Heart right ventricle (tissue), 16 donors: ENCODE measurements around the gene EIF6. TPM values are rescaled to one million over a fixed set of nuclear protein-coding genes. Genes with fewer than 3 reads are reported as not detected.

ENCODE experiments used
- ATAC-seq, 8 donors: fragments of 200-7000 bp; cut with Tn5 transposase; one replicate each; pipeline ENCODE4 v1.9.1; 2020; ENCODE audit warnings: mild to moderate bottlenecking in 8 of 8, moderate library complexity in 8 of 8, moderate number of reproducible peaks in 1 of 8
- DNase-seq, 2 donors: peaks; one replicate each; pipeline ENCODE4 v3.0.0-alpha.2; 2020
- H3K27ac ChIP-seq, 10 donors: fragments of 200-600 bp; sonication (generic) in 2 of 10; one replicate each; pipeline versions ENCODE4 v1.5.0 to v1.8.0; 2020 to 2022; ENCODE audit warnings: mild to moderate bottlenecking in 3 of 10
- H3K27me3 ChIP-seq, 7 donors: fragments of 200-600 bp; one replicate each; pipeline ENCODE4 v1.8.0; 2021 to 2022; ENCODE audit warnings: mild to moderate bottlenecking in 2 of 7
- H3K36me3 ChIP-seq, 9 donors: fragments of 200-600 bp; sonication (generic) in 1 of 9; one replicate each; pipeline versions ENCODE4 v1.5.0 to v1.8.0; 2020 to 2022; ENCODE audit warnings: mild to moderate bottlenecking in 2 of 9
- H3K4me1 ChIP-seq, 9 donors: fragments of 200-600 bp; sonication (generic) in 1 of 9; one replicate each; pipeline versions ENCODE4 v1.5.0 to v1.8.0; 2020 to 2022; ENCODE audit warnings: mild to moderate bottlenecking in 4 of 9
- H3K4me3 ChIP-seq, 10 donors: fragments of 200-600 bp; sonication (generic) in 2 of 10; one replicate each; pipeline versions ENCODE4 v1.5.0 to v1.8.0; 2020 to 2022; ENCODE audit warnings: mild to moderate bottlenecking in 7 of 10, moderate library complexity in 2 of 10
- H3K9me3 ChIP-seq, 11 donors: fragments of 200-600 bp in 10 of 11; sonication (generic) in 2 of 11; one replicate each; pipeline versions ENCODE4 v1.5.0 to v1.8.0; 2013 to 2022; ENCODE audit warnings: mild to moderate bottlenecking in 2 of 11, control low read depth in 1 of 11, moderate library complexity in 1 of 11
- WGBS, 2 donors: extraction: QIAGEN DNeasy Blood & Tissue Kit; methylation state at CpG; one replicate each; pipeline ENCODE4 v1.1.7; 2013; ENCODE audit warnings: inconsistent platforms in 1 of 2; 5-methylcytosine and 5-hydroxymethylcytosine counted together
- intact Hi-C, 10 donors: fragments of 100-400 bp; cut with DNase I; formaldehyde crosslinking; loops; one replicate each; pipeline versions ENCODE4 v1.11.1 to v1.14.2; 2022
- polyA plus RNA-seq, 2 donors: library from polyadenylated mRNA; stranded (reverse); fragments of 200-250 nt; gene quantifications; one replicate each; pipeline ENCODE4 v1.2.3, GENCODE V29; 2013
- total RNA-seq, 10 donors: library from RNA; stranded (reverse); fragmentation: NEBNext Ultra II Directional in 3 of 10; extraction: Animal tissue kit (Norgen Biotek cat#: 25700) in 3 of 10; gene quantifications; one replicate each; pipeline versions ENCODE4 v1.2.1 to v1.2.4, GENCODE V29; 2021 to 2023
- TF ChIP-seq, protein P1 (sequence below), 9 donors: fragments of 200-600 bp; sonication (generic) in 2 of 9; IDR thresholded peaks; one replicate each; pipeline versions ENCODE4 v1.5.0 to v1.8.0; 2021 to 2022; ENCODE audit warnings: antibody characterized with exemption in 9 of 9, mild to moderate bottlenecking in 5 of 9, moderate library complexity in 1 of 9
- donor health status: Arrhythmogenic right ventricular cardiomyopathy.
- donor health status: ischemic (EF 13 %, LVEDD 7.1; RV severe dilation, severe dysfunction).
- donor health status: healthy with polysubstance abuse.
- donor health status: DM: no; HTN: yes; CAD: no.
- donor health status: DM: no; HTN: no; CAD: no.
- donor health status: ischemic (EF 25% LVEDD 6.9; RV normal size, moderate dysfunction).
- donor health status: ischemic (EF 25% LVEDD 5.7; RV mildly dilated, moderate dysfunction).
- donor health status: healthy.
- donor health status: DM: yes; HTN: yes; CAD: no.
- donor health status: Ischemic cardiomyopathy.
- donor health status: ischemic (EF 35%, LVEDD 5.7; RV mildly dilated, moderate dysfunction).
- donor health status: nonischemic (EF 11% LVEDD 7.7; RV severe dilation, severe dysfunction).
- donor health status: DM: yes; HTN: yes; CAD: no.
- donor health status: PGD.
- donor health status: ischemic (EF 29% LVEDD 5.4; RV normal size, mild dysfunction).
- donor health status: nonischemic (EF 23%, LVEDD 6.1; RV moderate dilation, normal function).

Gene EIF6
- total and polyA plus RNA-seq, 12 donors: 28.2 to 155 (median 39.0) TPM

DNA sequence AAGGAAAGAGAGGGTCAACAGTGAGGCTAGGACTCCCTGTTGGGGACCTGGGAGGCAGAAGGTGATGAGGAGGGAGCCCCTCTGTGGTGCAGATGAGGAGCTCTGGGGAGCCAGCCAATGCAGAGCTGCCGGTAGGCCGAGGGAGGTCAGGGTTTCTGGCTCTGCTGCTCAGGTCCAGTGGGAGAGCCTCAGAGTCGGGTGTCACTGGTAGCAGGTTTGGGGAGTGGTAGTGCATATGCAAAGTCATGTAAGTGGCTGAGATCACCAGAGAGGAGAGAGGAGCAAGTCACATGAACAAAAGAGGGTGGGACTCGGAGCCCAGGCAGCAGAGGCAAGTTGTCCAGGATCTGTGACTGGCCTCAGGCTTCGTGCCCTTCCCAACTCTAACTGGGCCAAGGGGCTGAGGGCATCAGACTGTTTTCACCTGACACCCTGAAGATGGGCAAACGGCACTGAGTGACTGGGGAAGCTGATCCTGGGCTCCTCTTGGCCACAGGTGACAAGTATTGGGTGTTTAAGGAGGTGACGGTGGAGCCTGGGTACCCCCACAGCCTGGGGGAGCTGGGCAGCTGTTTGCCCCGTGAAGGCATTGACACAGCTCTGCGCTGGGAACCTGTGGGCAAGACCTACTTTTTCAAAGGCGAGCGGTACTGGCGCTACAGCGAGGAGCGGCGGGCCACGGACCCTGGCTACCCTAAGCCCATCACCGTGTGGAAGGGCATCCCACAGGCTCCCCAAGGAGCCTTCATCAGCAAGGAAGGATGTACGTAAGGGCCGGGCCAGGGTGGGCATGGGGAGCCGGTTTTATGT lies 13.3 kb downstream of the EIF6 start:
- ATAC-seq (no peak), DNase-seq (no peak)
- Histone ChIP-seq H3K36me3 (peaks cover 0 to 92% (median 21%) of the 10 kb centered on the region in 9 donors), H3K9me3 (no peaks in the 10 kb centered on the region), H3K4me1 (peaks cover 0 to 23% (median 5%) of the 10 kb centered on the region in 9 donors), H3K27ac (no peak overlapping the region), H3K27me3 (no peaks in the 10 kb centered on the region), H3K4me3 (no peak overlapping the region)
- WGBS, 2 donors: 91 to 92% methylated on average over 20 of the region's 20 CpGs
- TF ChIP-seq, protein P1, sequence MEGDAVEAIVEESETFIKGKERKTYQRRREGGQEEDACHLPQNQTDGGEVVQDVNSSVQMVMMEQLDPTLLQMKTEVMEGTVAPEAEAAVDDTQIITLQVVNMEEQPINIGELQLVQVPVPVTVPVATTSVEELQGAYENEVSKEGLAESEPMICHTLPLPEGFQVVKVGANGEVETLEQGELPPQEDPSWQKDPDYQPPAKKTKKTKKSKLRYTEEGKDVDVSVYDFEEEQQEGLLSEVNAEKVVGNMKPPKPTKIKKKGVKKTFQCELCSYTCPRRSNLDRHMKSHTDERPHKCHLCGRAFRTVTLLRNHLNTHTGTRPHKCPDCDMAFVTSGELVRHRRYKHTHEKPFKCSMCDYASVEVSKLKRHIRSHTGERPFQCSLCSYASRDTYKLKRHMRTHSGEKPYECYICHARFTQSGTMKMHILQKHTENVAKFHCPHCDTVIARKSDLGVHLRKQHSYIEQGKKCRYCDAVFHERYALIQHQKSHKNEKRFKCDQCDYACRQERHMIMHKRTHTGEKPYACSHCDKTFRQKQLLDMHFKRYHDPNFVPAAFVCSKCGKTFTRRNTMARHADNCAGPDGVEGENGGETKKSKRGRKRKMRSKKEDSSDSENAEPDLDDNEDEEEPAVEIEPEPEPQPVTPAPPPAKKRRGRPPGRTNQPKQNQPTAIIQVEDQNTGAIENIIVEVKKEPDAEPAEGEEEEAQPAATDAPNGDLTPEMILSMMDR (IDR thresholded peaks at IDR 0.05): no peak
- intact Hi-C loops: loop anchor here in 6 of 10 donors (10.0 kb wide), 4 partner anchors 126 to 446 kb away; partner anchors contain the start of genes EDEM2 (in 1 of the 6) and NCOA6 (in 1 of the 6)

DNA sequence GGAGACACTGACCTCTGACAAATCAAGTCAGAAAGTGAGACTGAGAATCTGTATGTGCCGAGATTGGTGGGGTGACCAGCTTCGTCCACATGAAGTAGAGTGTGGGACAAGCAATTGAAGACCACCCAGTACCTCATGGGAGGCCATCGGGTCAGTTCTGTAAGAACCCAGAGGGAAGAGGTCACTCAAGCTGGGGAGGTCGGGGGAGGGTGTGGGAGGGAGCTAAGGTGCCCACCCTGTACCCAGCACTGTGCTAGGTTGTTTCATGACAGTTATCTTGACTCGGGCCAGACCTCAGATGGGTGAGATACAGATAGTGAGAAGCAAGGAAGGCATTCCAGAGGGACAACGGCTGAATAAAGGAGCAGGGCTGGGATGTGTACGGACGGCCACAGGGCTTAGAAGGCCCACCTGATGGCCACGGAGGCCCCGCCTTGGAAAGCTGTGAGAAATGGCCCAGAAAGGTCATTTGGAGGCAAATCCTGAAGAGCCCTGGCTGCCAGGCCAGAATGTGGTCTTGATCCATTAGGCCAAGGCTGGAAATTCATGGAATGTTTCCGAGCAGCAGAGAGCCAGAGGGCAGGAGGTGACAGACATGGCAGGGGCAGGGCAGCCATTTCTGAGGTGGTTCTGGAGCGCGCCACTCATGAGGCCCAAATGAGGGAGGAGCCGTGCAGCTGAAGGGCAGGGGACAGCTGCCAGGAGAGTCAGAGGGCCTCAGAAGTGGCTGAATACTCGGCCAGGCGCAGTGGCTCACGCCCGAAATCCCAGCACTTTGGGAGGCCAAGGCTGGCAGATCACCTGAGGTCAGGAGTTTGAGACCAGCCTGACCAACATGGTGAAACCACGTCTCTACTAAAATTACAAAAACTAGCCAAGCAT lies 14.3 kb downstream of the EIF6 start:
- intact Hi-C loops: loop anchor here in 6 of 10 donors (10.0 kb wide), 4 partner anchors 125 to 445 kb away; partner anchors contain the start of genes EDEM2 (in 1 of the 6) and NCOA6 (in 1 of the 6)
- ATAC-seq (no peak), DNase-seq (no peak)
- TF ChIP-seq, protein P1 (IDR thresholded peaks at IDR 0.05): no peak
- Histone ChIP-seq H3K4me3 (no peak overlapping the region), H3K9me3 (no peaks in the 10 kb centered on the region), H3K27ac (no peak overlapping the region), H3K36me3 (peaks cover 0 to 87% (median 21%) of the 10 kb centered on the region in 9 donors), H3K27me3 (no peaks in the 10 kb centered on the region), H3K4me1 (peaks cover 0 to 15% (median 0%) of the 10 kb centered on the region in 9 donors)
- WGBS, 2 donors: 87 to 89% methylated on average over 19 of the region's 19 CpGs

DNA sequence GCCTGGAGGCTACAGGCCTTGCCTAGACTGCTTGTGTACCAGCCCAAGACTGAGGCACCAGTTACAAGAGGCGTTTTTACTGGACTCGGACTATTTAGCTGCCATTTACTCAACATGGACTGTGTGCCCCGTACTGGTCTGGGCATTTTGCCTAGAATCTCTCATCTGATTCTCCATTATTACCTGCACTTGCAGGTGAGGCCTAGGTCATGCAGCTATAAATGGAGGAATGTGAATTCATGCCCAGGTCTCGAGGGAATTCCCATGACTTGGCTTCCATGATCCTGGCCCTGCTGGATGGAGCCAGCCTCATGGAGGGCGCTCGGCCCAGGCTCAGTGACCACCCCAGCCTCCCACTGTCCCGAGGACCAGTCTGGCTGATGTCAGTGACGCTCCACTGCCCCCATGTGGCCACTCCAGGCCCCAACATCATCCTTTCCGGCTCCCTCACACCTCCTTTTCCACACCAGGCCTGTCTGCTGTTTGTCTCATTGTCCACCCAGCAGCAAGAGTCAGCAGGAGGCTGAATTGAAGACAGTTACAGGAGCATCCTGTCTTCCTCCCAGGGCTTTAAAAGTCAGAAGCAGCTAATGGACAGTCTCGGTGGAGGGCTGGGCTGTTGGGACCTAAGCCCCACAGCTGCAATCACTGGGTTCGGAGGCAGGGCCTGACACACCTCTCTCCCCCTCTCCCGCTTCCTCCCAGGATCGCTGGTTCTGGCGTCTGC lies 15.4 kb downstream of the EIF6 start:
- WGBS, 2 donors: 59 to 60% methylated on average over 14 of the region's 14 CpGs
- ATAC-seq (peak; percentile 43 to 76 (median 70)), DNase-seq (peak; percentile 52 to 63)
- Histone ChIP-seq H3K27ac (no peak overlapping the region), H3K9me3 (no peaks in the 10 kb centered on the region), H3K36me3 (peaks cover 0 to 81% (median 21%) of the 10 kb centered on the region in 9 donors), H3K4me3 (no peak overlapping the region), H3K27me3 (no peaks in the 10 kb centered on the region), H3K4me1 (peaks cover 0 to 16% (median under 1%) of the 10 kb centered on the region in 9 donors)
- intact Hi-C loops: loop anchor here in 4 of 10 donors (5.0 to 10.0 kb wide), 5 partner anchors 122 to 434 kb away; partner anchors contain the start of genes EDEM2 (in 3 of the 4) and TRPC4AP (in 1 of the 4)
- TF ChIP-seq, protein P1 (IDR thresholded peaks at IDR 0.05): peak; percentile 43 to 78 (median 72)
